ENCODE data around the gene TDRD1. TPM values are rescaled to one million over a fixed set of nuclear protein-coding genes. Genes with fewer than 3 reads are reported as not detected.

TDRD1 gene
- total RNA-seq, 2 experiments from 2014 or later: 0.47 to 0.79 TPM

- H3K9me3 Mint-ChIP-seq: no peaks in the 10 kb centered on the region
- H3K27ac Mint-ChIP-seq: no peak overlapping the region
- peaks cover 6% of the 10 kb centered on the region for H3K4me1 Mint-ChIP-seq (ENCODE audit: low read depth)
- no peaks in the 10 kb centered on the region for H3K36me3 Mint-ChIP-seq (ENCODE audit: low read depth)
- DNase-seq: no peak
- H3K27me3 Mint-ChIP-seq (ENCODE audit: low read depth): no peaks in the 10 kb centered on the region
- intact Hi-C loops (cut with micrococcal nuclease): no loop called here
- CTCF ChIA-PET: no interaction called here
- H3K4me3 Mint-ChIP-seq: no peak overlapping the region
Measured at GRCh38 chr10:114258274-114258840, 79.2 kb downstream of the TDRD1 start.

DNA sequence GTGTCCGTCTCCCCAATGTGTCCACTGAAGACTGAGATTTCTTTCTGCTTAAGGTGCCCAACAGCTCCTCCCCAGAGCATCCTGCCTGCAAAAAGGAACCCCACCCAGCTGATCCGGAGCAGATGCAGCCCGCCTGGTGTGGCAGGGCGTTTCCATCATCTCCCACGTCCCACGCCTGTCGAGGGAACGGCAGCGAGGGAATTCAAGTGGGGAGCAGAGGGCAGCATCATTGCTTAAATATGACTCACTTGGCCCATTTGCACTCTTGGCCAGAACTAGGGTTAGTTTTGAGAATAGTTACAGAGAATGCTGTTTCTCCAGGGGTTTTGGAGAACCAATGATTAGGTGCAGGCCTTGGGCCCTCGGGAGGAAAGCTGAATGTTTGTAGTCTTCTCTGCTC lies 80.7 kb downstream of the TDRD1 start:
- intact Hi-C loops (cut with micrococcal nuclease): no loop called here
- Mint-ChIP-seq H3K27ac (no peak overlapping the region), H3K9me3 (no peaks in the 10 kb centered on the region), H3K27me3 (ENCODE audit: low read depth) (no peaks in the 10 kb centered on the region), H3K36me3 (ENCODE audit: low read depth) (no peaks in the 10 kb centered on the region), H3K4me3 (no peak overlapping the region), H3K4me1 (ENCODE audit: low read depth) (peaks cover 6% of the 10 kb centered on the region)
- CTCF ChIA-PET: no interaction called here
- DNase-seq: no peak

GRCh38 chr10:114260366-114260765 lies 81.2 kb downstream of the TDRD1 start:
- H3K4me1 Mint-ChIP-seq (ENCODE audit: low read depth): peaks cover 6% of the 10 kb centered on the region
- no peak overlapping the region for H3K4me3 Mint-ChIP-seq
- DNase-seq: no peak
- no peak overlapping the region for H3K27ac Mint-ChIP-seq
- no peaks in the 10 kb centered on the region for H3K9me3 Mint-ChIP-seq
- no peaks in the 10 kb centered on the region for H3K36me3 Mint-ChIP-seq (ENCODE audit: low read depth)
- CTCF ChIA-PET: no interaction called here
- intact Hi-C loops (cut with micrococcal nuclease): no loop called here
- H3K27me3 Mint-ChIP-seq (ENCODE audit: low read depth): no peaks in the 10 kb centered on the region

DNA sequence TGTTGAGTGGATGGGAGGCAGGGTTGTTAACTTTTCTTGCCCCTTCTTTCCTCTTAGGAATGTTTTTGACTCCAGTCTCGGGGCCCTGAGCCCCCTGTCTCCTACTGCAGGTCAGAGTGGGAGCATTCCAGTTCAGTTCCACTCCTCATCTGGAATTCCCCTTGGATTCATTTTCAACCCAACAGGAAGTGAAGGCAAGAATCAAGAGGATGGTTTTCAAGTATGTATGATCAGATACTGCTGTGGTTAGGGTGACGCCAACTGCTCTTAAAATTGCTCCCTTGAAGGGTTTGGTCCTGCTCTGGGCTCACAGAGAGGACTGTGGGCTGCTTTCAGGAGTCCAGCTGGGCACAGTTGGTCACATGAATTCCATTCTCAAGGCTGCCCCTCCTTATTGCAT lies 81.9 kb downstream of the TDRD1 start:
- H3K27me3 Mint-ChIP-seq (ENCODE audit: low read depth): no peaks in the 10 kb centered on the region
- H3K9me3 Mint-ChIP-seq: no peaks in the 10 kb centered on the region
- H3K4me3 Mint-ChIP-seq: no peak overlapping the region
- peaks cover 6% of the 10 kb centered on the region for H3K4me1 Mint-ChIP-seq (ENCODE audit: low read depth)
- intact Hi-C loops (cut with micrococcal nuclease): no loop called here
- H3K27ac Mint-ChIP-seq: no peak overlapping the region
- DNase-seq: no peak
- H3K36me3 Mint-ChIP-seq (ENCODE audit: low read depth): no peaks in the 10 kb centered on the region
- CTCF ChIA-PET: no interaction called here

GRCh38 chr10:114262496-114262895 lies 83.3 kb downstream of the TDRD1 start:
- H3K27ac Mint-ChIP-seq: no peak overlapping the region
- no peaks in the 10 kb centered on the region for H3K27me3 Mint-ChIP-seq (ENCODE audit: low read depth)
- H3K9me3 Mint-ChIP-seq: no peaks in the 10 kb centered on the region
- CTCF ChIA-PET: no interaction called here
- no peaks in the 10 kb centered on the region for H3K36me3 Mint-ChIP-seq (ENCODE audit: low read depth)
- intact Hi-C loops (cut with micrococcal nuclease): no loop called here
- H3K4me3 Mint-ChIP-seq: no peak overlapping the region
- peaks cover 6% of the 10 kb centered on the region for H3K4me1 Mint-ChIP-seq (ENCODE audit: low read depth)
- no peak for DNase-seq

- no peak overlapping the region for H3K4me3 Mint-ChIP-seq
- H3K27ac Mint-ChIP-seq: no peak overlapping the region
- intact Hi-C loops (cut with micrococcal nuclease): no loop called here
- CTCF ChIA-PET: no interaction called here
- no peaks in the 10 kb centered on the region for H3K4me1 Mint-ChIP-seq (ENCODE audit: low read depth)
- DNase-seq: no peak
- H3K27me3 Mint-ChIP-seq (ENCODE audit: low read depth): no peaks in the 10 kb centered on the region
- H3K9me3 Mint-ChIP-seq: no peaks in the 10 kb centered on the region
- no peaks in the 10 kb centered on the region for H3K36me3 Mint-ChIP-seq (ENCODE audit: low read depth)
Measured at GRCh38 chr10:114265392-114266053, 86.4 kb downstream of the TDRD1 start.

DNA sequence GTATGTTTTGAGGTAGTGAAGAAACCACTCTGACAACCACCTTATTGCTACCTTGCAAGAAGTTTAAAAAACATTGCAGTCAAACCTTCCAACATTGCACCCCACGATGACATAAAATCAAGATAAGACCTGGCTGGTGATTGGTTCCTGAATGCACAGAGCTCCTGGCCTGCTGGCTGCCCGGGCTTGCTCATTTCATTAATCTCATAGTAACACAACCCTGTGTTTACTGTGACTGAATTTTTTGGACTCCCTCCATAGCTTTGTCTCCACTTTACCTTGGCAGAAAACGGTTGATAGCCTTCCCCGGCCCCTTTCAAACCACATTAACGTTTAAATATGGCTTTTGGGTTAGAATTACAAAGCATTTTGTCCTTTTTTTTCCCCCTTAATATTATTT lies 87.4 kb downstream of the TDRD1 start:
- intact Hi-C loops (cut with micrococcal nuclease): no loop called here
- CTCF ChIA-PET: no interaction called here
- no peak for DNase-seq
- Mint-ChIP-seq H3K36me3 (ENCODE audit: low read depth) (no peaks in the 10 kb centered on the region), H3K27me3 (ENCODE audit: low read depth) (no peaks in the 10 kb centered on the region), H3K4me3 (no peak overlapping the region), H3K4me1 (ENCODE audit: low read depth) (no peaks in the 10 kb centered on the region), H3K27ac (no peak overlapping the region), H3K9me3 (no peaks in the 10 kb centered on the region)

DNA sequence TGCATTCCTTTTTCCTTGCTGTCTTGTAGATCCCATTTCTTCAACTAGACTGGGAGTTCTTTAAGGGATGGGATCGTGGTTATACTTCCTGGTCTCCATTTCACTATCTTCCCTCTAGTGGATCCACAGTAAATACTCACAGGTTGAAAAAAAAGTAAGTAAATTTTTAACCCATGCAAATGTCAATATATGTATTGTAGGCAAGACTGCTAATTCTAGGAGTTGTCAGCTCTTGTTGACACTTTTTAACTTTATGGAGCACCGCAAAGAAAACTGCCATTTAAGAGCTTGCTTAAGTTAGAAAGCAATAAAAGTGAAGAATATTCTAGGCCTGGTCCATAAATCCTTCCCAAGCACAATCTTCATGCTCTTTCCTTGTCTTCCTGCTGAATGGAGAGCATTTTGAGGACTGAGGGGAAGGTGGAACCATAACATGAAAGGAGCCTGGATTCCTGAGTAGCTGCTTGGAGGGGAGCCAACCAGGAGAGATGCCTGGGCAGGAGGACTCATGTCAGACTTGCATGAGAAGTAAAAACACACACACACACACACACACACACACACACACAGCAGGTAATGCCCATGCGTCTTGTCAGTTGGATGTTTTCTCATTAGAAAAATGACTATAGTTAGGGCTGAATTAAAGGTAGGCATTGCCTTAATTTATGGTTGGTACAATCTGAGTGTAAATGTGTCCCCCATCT lies 92.1 kb downstream of the TDRD1 start:
- CTCF ChIA-PET: interaction anchor here (2.1 kb wide), 1 partner anchor 33 kb away, joined by 9 read pairs; no protein-coding TSS in a partner anchor
- no peaks in the 10 kb centered on the region for H3K4me1 Mint-ChIP-seq (ENCODE audit: low read depth)
- no peak overlapping the region for H3K4me3 Mint-ChIP-seq
- H3K9me3 Mint-ChIP-seq: no peaks in the 10 kb centered on the region
- H3K36me3 Mint-ChIP-seq (ENCODE audit: low read depth): no peaks in the 10 kb centered on the region
- H3K27me3 Mint-ChIP-seq (ENCODE audit: low read depth): no peaks in the 10 kb centered on the region
- intact Hi-C loops (cut with micrococcal nuclease): no loop called here
- no peak overlapping the region for H3K27ac Mint-ChIP-seq
- no peak for DNase-seq

GRCh38 chr10:114271779-114272167 lies 92.6 kb downstream of the TDRD1 start:
- intact Hi-C loops (cut with micrococcal nuclease): no loop called here
- CTCF ChIA-PET: interaction anchor here (0.6 to 2.1 kb wide), 2 partner anchors 32 to 466 kb away, joined by 3 to 9 read pairs; no protein-coding TSS in a partner anchor
- Mint-ChIP-seq H3K9me3 (no peaks in the 10 kb centered on the region), H3K27me3 (ENCODE audit: low read depth) (no peaks in the 10 kb centered on the region), H3K36me3 (ENCODE audit: low read depth) (no peaks in the 10 kb centered on the region), H3K27ac (no peak overlapping the region), H3K4me3 (no peak overlapping the region), H3K4me1 (ENCODE audit: low read depth) (no peaks in the 10 kb centered on the region)
- DNase-seq: no peak

DNA sequence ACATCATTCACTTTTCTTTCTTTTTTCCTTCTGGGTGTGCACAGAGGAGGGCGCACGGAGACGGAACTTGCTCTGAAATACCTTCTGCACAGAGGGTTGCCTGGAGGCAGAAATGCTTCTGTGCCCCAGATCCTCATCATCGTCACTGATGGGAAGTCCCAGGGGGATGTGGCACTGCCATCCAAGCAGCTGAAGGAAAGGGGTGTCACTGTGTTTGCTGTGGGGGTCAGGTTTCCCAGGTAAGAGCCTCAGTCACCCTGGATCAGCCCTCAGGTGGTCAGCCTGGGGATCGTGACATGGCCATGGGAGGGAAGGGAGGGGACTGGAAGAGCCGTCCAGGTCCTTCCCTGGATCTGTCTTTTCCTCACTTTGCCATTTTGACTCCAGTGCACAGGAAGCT lies 93.5 kb downstream of the TDRD1 start:
- CTCF ChIA-PET: interaction anchor here (0.6 to 2.1 kb wide), 2 partner anchors 31 to 210 kb away, joined by 3 to 9 read pairs; no protein-coding TSS in a partner anchor
- no peaks in the 10 kb centered on the region for H3K9me3 Mint-ChIP-seq
- H3K4me1 Mint-ChIP-seq (ENCODE audit: low read depth): no peaks in the 10 kb centered on the region
- H3K27me3 Mint-ChIP-seq (ENCODE audit: low read depth): no peaks in the 10 kb centered on the region
- no peak overlapping the region for H3K4me3 Mint-ChIP-seq
- H3K36me3 Mint-ChIP-seq (ENCODE audit: low read depth): no peaks in the 10 kb centered on the region
- H3K27ac Mint-ChIP-seq: no peak overlapping the region
- no peak for DNase-seq
- intact Hi-C loops (cut with micrococcal nuclease): no loop called here

GRCh38 chr10:114273910-114274309 lies 94.8 kb downstream of the TDRD1 start:
- intact Hi-C loops (cut with micrococcal nuclease): no loop called here
- CTCF ChIA-PET: no interaction called here
- H3K27ac Mint-ChIP-seq: no peak overlapping the region
- H3K9me3 Mint-ChIP-seq: no peaks in the 10 kb centered on the region
- DNase-seq: no peak
- no peaks in the 10 kb centered on the region for H3K27me3 Mint-ChIP-seq (ENCODE audit: low read depth)
- H3K4me1 Mint-ChIP-seq (ENCODE audit: low read depth): no peaks in the 10 kb centered on the region
- no peak overlapping the region for H3K4me3 Mint-ChIP-seq
- H3K36me3 Mint-ChIP-seq (ENCODE audit: low read depth): no peaks in the 10 kb centered on the region

DNA sequence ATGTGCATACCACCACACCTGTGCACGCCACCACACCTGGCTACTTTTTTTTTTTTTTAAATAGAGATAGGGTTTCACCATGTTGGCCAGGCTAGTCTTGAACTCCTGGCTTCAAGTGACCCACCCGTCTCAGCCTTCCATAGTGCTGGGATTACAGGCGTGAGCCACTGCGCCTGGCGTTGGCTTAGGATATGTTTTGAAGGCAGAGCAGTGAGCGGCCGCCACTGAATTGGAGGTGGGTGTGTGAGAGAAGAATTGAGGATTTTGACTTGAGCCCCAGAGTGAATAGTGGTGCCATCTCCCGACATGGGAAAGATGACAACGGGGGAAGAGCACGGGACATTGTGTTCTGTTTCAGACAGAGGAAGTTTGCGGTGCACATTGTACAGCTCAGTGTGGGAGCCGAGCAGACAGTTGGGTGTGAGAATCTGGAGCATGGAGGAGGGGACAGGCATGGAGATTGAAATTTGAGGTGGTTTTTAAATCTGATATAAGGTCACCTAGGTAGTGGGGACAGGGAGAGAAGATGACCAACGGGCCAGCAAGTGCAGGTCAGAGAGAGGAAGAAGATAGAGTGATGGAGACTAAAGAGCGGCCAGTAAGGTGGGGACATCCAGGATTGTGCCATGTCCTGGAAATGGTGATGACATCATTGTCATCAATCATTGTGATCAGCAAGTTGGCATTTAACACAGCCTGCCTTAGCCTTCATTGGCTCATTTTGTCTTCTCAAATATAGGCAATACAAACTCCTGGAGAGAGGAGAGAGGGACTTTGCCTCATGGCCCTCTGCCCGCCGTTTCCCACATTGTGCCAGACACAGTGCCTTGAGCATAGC lies 95.7 kb downstream of the TDRD1 start:
- CTCF ChIA-PET: no interaction called here
- Mint-ChIP-seq H3K4me1 (ENCODE audit: low read depth) (no peaks in the 10 kb centered on the region), H3K36me3 (ENCODE audit: low read depth) (no peaks in the 10 kb centered on the region), H3K4me3 (no peak overlapping the region), H3K27ac (no peak overlapping the region), H3K9me3 (no peaks in the 10 kb centered on the region), H3K27me3 (ENCODE audit: low read depth) (no peaks in the 10 kb centered on the region)
- intact Hi-C loops (cut with micrococcal nuclease): no loop called here
- no peak for DNase-seq

All from activated naive CD4-positive, alpha-beta T cell treated with anti-CD3 and anti-CD28 coated beads for 36 hours (primary cell).